ENCODE measurements around the gene ACAD9.

ACAD9 gene

GRCh38 chr3:128854475-128854874 lies 24.9 kb upstream of the ACAD9 start:
- no peak overlapping the region for H2AK5ac ChIP-seq (ENCODE audit: low read length, severe bottlenecking)
- H2AFZ ChIP-seq (ENCODE audit: low read depth, low read length), result no peak overlapping the region
- no peak overlapping the region for H3K23ac ChIP-seq (ENCODE audit: low read length in 2 of 2)
- no peaks in the 10 kb centered on the region for H3K27me3 ChIP-seq (ENCODE audit: control insufficient read depth in 1 of 2, insufficient read depth in 1 of 2, low read length in 2 of 2)
- H2BK12ac ChIP-seq (ENCODE audit: low read length in 2 of 2), result no peak overlapping the region
- no peak overlapping the region for H2BK120ac ChIP-seq (ENCODE audit: low read depth, low read length)
- no peak overlapping the region for H3K14ac ChIP-seq (ENCODE audit: low read length in 2 of 2)
- no peak overlapping the region for H3K4me3 ChIP-seq (ENCODE audit: insufficient read depth in 1 of 2, low read depth in 1 of 2, low read length in 2 of 2)
- H3K4ac ChIP-seq (ENCODE audit: low read depth in 1 of 2, low read length in 2 of 2), result no peak overlapping the region
- 91% methylated on average over 3 of the region's 3 CpGs for WGBS
- no peaks in the 10 kb centered on the region for H3K79me1 ChIP-seq (replicated peaks; ENCODE audit: low read length, poor library complexity, severe bottlenecking)
- no peaks in the 10 kb centered on the region for H3K4me1 ChIP-seq (ENCODE audit: control insufficient read depth, insufficient read depth, low read depth, low read length)
- no peak overlapping the region for H2BK5ac ChIP-seq (ENCODE audit: low read depth, low read length, poor library complexity, severe bottlenecking)
- no peaks in the 10 kb centered on the region for H3K36me3 ChIP-seq (ENCODE audit: control insufficient read depth in 1 of 2, insufficient read depth in 2 of 2, low read depth in 1 of 2, low read length in 2 of 2)
- H3K9me3 ChIP-seq (ENCODE audit: control insufficient read depth, low read length), result peaks cover 18% of the 10 kb centered on the region
- H2BK15ac ChIP-seq (ENCODE audit: low read depth, poor library complexity, severe bottlenecking), result no peak overlapping the region
- H3K9ac ChIP-seq (ENCODE audit: low read length), result no peak overlapping the region
- no peak overlapping the region for H3K18ac ChIP-seq (ENCODE audit: low read depth in 1 of 2, low read length in 2 of 2)
- DNase-seq, result no peak
- H3K27ac ChIP-seq (ENCODE audit: low read length, poor library complexity, severe bottlenecking), result no peak overlapping the region
- no peak overlapping the region for H4K91ac ChIP-seq (ENCODE audit: low read length)
- H4K8ac ChIP-seq (ENCODE audit: low read length), result no peak overlapping the region
- H3K4me2 ChIP-seq (ENCODE audit: low read length, poor library complexity, severe bottlenecking), result no peak overlapping the region

DNA sequence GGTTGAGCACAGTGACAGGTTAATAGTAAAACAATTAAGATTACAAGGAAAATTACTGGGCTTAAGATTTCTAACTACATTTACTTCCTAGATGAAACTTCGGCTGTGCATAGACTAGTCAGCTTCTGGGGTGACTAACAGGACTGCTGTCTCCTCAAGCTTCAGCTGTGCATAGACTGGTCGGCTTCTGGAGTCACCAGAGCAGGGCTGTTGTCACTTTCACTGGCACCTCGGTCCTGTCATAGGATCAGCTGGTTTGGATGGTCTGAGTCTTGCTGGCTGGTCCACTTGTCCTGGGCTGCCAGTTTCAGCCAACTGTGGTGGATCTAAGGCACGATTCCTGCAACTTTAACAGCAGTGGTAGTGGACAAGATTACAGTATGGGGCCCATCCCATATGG lies 23.9 kb upstream of the ACAD9 start:
- Histone ChIP-seq H3K9ac (ENCODE audit: low read length) (no peak overlapping the region), H3K4me2 (ENCODE audit: low read length, poor library complexity, severe bottlenecking) (no peak overlapping the region), H2BK15ac (ENCODE audit: low read depth, poor library complexity, severe bottlenecking) (no peak overlapping the region), H3K4me1 (ENCODE audit: control insufficient read depth, insufficient read depth, low read depth, low read length) (no peaks in the 10 kb centered on the region), H2BK120ac (ENCODE audit: low read depth, low read length) (no peak overlapping the region), H3K27ac (ENCODE audit: low read length, poor library complexity, severe bottlenecking) (no peak overlapping the region), H3K79me1 (replicated peaks; ENCODE audit: low read length, poor library complexity, severe bottlenecking) (no peaks in the 10 kb centered on the region), H3K9me3 (ENCODE audit: control insufficient read depth, low read length) (peaks cover 29% of the 10 kb centered on the region), H2AFZ (ENCODE audit: low read depth, low read length) (no peak overlapping the region), H3K27me3 (ENCODE audit: control insufficient read depth in 1 of 2, insufficient read depth in 1 of 2, low read length in 2 of 2) (no peaks in the 10 kb centered on the region), H2BK5ac (ENCODE audit: low read depth, low read length, poor library complexity, severe bottlenecking) (no peak overlapping the region), H3K4me3 (ENCODE audit: insufficient read depth in 1 of 2, low read depth in 1 of 2, low read length in 2 of 2) (no peak overlapping the region), H3K36me3 (ENCODE audit: control insufficient read depth in 1 of 2, insufficient read depth in 2 of 2, low read depth in 1 of 2, low read length in 2 of 2) (no peaks in the 10 kb centered on the region), H4K91ac (ENCODE audit: low read length) (no peak overlapping the region), H3K23ac (ENCODE audit: low read length in 2 of 2) (no peak overlapping the region), H2BK12ac (ENCODE audit: low read length in 2 of 2) (no peak overlapping the region), H3K4ac (ENCODE audit: low read depth in 1 of 2, low read length in 2 of 2) (no peak overlapping the region), H3K18ac (ENCODE audit: low read depth in 1 of 2, low read length in 2 of 2) (no peak overlapping the region), H4K8ac (ENCODE audit: low read length) (no peak overlapping the region), H3K14ac (ENCODE audit: low read length in 2 of 2) (no peak overlapping the region), H2AK5ac (ENCODE audit: low read length, severe bottlenecking) (no peak overlapping the region)
- DNase-seq, result no peak
- 52% methylated on average over 4 of the region's 4 CpGs for WGBS

GRCh38 chr3:128858167-128858566 lies 21.3 kb upstream of the ACAD9 start:
- WGBS, result 84% methylated on average over 3 of the region's 3 CpGs
- H3K79me1 ChIP-seq (replicated peaks; ENCODE audit: low read length, poor library complexity, severe bottlenecking), result no peaks in the 10 kb centered on the region

DNA sequence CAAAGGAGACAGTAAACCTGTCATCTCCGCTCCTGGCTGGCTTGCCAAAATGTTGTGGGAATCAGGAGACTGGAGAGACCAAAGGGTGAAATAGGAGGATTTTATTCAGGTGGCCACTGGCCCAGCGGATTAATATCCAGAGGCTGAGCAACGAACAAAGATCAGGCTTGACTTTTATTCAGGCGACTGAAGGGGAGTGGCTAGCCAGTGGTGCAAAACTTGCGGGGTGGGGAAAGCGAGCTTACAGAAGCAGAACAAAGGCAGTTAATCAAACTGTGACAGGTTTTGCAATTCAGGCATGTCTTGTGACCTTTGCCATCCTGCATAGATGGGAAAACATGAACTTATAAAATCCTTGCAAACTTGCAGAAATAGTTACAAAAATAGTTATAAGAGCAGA lies 19.8 kb upstream of the ACAD9 start:
- no peak overlapping the region for H2AFZ ChIP-seq (ENCODE audit: low read depth, low read length)
- no peak for DNase-seq
- no peak overlapping the region for H3K4me2 ChIP-seq (ENCODE audit: low read length, poor library complexity, severe bottlenecking)
- H3K79me1 ChIP-seq (replicated peaks; ENCODE audit: low read length, poor library complexity, severe bottlenecking), result no peaks in the 10 kb centered on the region
- H2AK5ac ChIP-seq (ENCODE audit: low read length, severe bottlenecking), result no peak overlapping the region
- no peak overlapping the region for H2BK15ac ChIP-seq (ENCODE audit: low read depth, poor library complexity, severe bottlenecking)
- no peak overlapping the region for H3K23ac ChIP-seq (ENCODE audit: low read length in 2 of 2)
- H3K27me3 ChIP-seq (ENCODE audit: control insufficient read depth in 1 of 2, insufficient read depth in 1 of 2, low read length in 2 of 2), result no peaks in the 10 kb centered on the region
- no peak overlapping the region for H3K4ac ChIP-seq (ENCODE audit: low read depth in 1 of 2, low read length in 2 of 2)
- no peak overlapping the region for H3K14ac ChIP-seq (ENCODE audit: low read length in 2 of 2)
- no peaks in the 10 kb centered on the region for H3K4me1 ChIP-seq (ENCODE audit: control insufficient read depth, insufficient read depth, low read depth, low read length)
- 89% methylated on average over 6 of the region's 6 CpGs for WGBS
- H2BK120ac ChIP-seq (ENCODE audit: low read depth, low read length), result no peak overlapping the region
- H2BK5ac ChIP-seq (ENCODE audit: low read depth, low read length, poor library complexity, severe bottlenecking), result no peak overlapping the region
- H2BK12ac ChIP-seq (ENCODE audit: low read length in 2 of 2), result no peak overlapping the region
- H4K8ac ChIP-seq (ENCODE audit: low read length), result no peak overlapping the region
- H3K9me3 ChIP-seq (ENCODE audit: control insufficient read depth, low read length), result peaks cover 33% of the 10 kb centered on the region
- H3K36me3 ChIP-seq (ENCODE audit: control insufficient read depth in 1 of 2, insufficient read depth in 2 of 2, low read depth in 1 of 2, low read length in 2 of 2), result no peaks in the 10 kb centered on the region
- H3K18ac ChIP-seq (ENCODE audit: low read depth in 1 of 2, low read length in 2 of 2), result no peak overlapping the region
- H3K9ac ChIP-seq (ENCODE audit: low read length), result no peak overlapping the region
- no peak overlapping the region for H3K27ac ChIP-seq (ENCODE audit: low read length, poor library complexity, severe bottlenecking)
- H3K4me3 ChIP-seq (ENCODE audit: insufficient read depth in 1 of 2, low read depth in 1 of 2, low read length in 2 of 2), result no peak overlapping the region
- H4K91ac ChIP-seq (ENCODE audit: low read length), result no peak overlapping the region

More at GRCh38 chr3:128858167-128858566, 21.3 kb upstream of the ACAD9 start:
- H3K18ac ChIP-seq (ENCODE audit: low read depth in 1 of 2, low read length in 2 of 2), result no peak overlapping the region
- no peak overlapping the region for H3K27ac ChIP-seq (ENCODE audit: low read length, poor library complexity, severe bottlenecking)
- no peak overlapping the region for H2BK15ac ChIP-seq (ENCODE audit: low read depth, poor library complexity, severe bottlenecking)
- no peak overlapping the region for H4K91ac ChIP-seq (ENCODE audit: low read length)
- H2AFZ ChIP-seq (ENCODE audit: low read depth, low read length), result no peak overlapping the region
- no peak overlapping the region for H3K4me3 ChIP-seq (ENCODE audit: insufficient read depth in 1 of 2, low read depth in 1 of 2, low read length in 2 of 2)
- H2BK120ac ChIP-seq (ENCODE audit: low read depth, low read length), result no peak overlapping the region
- no peak overlapping the region for H3K4me2 ChIP-seq (ENCODE audit: low read length, poor library complexity, severe bottlenecking)
- H3K36me3 ChIP-seq (ENCODE audit: control insufficient read depth in 1 of 2, insufficient read depth in 2 of 2, low read depth in 1 of 2, low read length in 2 of 2), result no peaks in the 10 kb centered on the region
- no peaks in the 10 kb centered on the region for H3K27me3 ChIP-seq (ENCODE audit: control insufficient read depth in 1 of 2, insufficient read depth in 1 of 2, low read length in 2 of 2)
- no peak overlapping the region for H3K23ac ChIP-seq (ENCODE audit: low read length in 2 of 2)
- H3K4me1 ChIP-seq (ENCODE audit: control insufficient read depth, insufficient read depth, low read depth, low read length), result no peaks in the 10 kb centered on the region
- peaks cover 33% of the 10 kb centered on the region for H3K9me3 ChIP-seq (ENCODE audit: control insufficient read depth, low read length)
- no peak overlapping the region for H4K8ac ChIP-seq (ENCODE audit: low read length)
- H3K14ac ChIP-seq (ENCODE audit: low read length in 2 of 2), result no peak overlapping the region
- H3K4ac ChIP-seq (ENCODE audit: low read depth in 1 of 2, low read length in 2 of 2), result no peak overlapping the region
- H2AK5ac ChIP-seq (ENCODE audit: low read length, severe bottlenecking), result no peak overlapping the region
- H2BK5ac ChIP-seq (ENCODE audit: low read depth, low read length, poor library complexity, severe bottlenecking), result no peak overlapping the region
- H2BK12ac ChIP-seq (ENCODE audit: low read length in 2 of 2), result no peak overlapping the region
- no peak for DNase-seq
- no peak overlapping the region for H3K9ac ChIP-seq (ENCODE audit: low read length)
